Astrocyte of the cerebellum (primary cell): ENCODE results near the gene PTPN21.

Experiments used
- DNase-seq: peaks from one replicate; pipeline ENCODE4 v3.0.0-alpha.2; 2011; ENCODE audit warnings: low read depth
- H3K4me3 ChIP-seq: 2 replicates; pipeline ENCODE4 v1.5.1; 2011; ENCODE audit warnings: mild to moderate bottlenecking, low read depth, low read length, moderate library complexity
- in situ Hi-C: cut with HindIII; loops from 2 replicates; pipeline ENCODE4 v1.10.0; 2017; ENCODE audit warnings: low sequenced_read_pairs
- TF ChIP-seq, protein P1 (sequence below): IDR thresholded peaks from 2 replicates; pipeline ENCODE4 v1.5.1; 2012; ENCODE audit warnings: low read length, low read depth, moderate library complexity, mild to moderate bottlenecking; ENCODE audit errors: missing control alignments

PTPN21 gene

DNA sequence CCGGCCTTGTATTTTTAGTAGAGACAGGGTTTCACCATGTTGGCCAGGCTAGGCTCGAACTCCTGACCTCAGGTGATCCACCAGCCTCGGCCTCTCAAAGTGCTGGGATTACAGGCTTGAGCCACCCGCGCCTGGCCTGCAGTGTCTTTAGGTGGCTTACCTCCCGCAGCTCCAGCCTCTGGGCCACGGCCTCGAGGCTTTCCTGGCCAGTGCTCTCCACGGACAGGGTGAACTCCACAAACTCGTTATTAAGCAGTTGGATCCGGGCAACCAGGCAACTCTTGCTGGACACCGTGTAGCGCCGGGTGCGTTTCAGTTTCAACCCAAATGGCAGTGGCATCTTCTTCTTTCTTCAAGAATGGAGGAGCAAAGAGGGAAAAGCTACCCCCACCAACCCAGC lies 4.7 kb downstream of the PTPN21 start:
- TF ChIP-seq, protein P1, sequence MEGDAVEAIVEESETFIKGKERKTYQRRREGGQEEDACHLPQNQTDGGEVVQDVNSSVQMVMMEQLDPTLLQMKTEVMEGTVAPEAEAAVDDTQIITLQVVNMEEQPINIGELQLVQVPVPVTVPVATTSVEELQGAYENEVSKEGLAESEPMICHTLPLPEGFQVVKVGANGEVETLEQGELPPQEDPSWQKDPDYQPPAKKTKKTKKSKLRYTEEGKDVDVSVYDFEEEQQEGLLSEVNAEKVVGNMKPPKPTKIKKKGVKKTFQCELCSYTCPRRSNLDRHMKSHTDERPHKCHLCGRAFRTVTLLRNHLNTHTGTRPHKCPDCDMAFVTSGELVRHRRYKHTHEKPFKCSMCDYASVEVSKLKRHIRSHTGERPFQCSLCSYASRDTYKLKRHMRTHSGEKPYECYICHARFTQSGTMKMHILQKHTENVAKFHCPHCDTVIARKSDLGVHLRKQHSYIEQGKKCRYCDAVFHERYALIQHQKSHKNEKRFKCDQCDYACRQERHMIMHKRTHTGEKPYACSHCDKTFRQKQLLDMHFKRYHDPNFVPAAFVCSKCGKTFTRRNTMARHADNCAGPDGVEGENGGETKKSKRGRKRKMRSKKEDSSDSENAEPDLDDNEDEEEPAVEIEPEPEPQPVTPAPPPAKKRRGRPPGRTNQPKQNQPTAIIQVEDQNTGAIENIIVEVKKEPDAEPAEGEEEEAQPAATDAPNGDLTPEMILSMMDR: no peak
- in situ Hi-C loops: loop anchor here (5.0 kb wide), 1 partner anchor 38 kb away; no protein-coding TSS in a partner anchor
- DNase-seq: no peak
- no peak overlapping the region for H3K4me3 ChIP-seq

DNA sequence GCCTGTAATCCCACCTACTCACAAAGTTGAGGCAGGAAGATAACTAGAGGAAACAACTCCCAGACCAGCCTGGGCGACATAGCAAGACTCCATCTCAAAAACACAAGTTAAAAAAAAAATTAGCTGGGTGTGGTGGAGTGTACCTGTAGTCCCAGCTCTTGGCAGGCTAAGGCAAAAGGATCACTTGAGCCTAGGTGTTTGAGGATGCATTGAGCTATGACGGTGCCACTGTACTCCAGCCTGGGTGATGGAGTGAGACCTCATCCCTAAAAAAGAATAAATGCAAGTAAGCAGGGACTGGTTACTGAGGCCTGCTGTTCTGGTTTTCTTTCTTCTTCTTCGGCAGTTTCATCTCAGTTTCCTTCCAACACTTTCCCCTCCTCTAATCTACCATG lies 7.4 kb downstream of the PTPN21 start:
- no peak for DNase-seq
- TF ChIP-seq, protein P1: no peak
- H3K4me3 ChIP-seq: no peak overlapping the region
- in situ Hi-C loops: no loop called here

DNA sequence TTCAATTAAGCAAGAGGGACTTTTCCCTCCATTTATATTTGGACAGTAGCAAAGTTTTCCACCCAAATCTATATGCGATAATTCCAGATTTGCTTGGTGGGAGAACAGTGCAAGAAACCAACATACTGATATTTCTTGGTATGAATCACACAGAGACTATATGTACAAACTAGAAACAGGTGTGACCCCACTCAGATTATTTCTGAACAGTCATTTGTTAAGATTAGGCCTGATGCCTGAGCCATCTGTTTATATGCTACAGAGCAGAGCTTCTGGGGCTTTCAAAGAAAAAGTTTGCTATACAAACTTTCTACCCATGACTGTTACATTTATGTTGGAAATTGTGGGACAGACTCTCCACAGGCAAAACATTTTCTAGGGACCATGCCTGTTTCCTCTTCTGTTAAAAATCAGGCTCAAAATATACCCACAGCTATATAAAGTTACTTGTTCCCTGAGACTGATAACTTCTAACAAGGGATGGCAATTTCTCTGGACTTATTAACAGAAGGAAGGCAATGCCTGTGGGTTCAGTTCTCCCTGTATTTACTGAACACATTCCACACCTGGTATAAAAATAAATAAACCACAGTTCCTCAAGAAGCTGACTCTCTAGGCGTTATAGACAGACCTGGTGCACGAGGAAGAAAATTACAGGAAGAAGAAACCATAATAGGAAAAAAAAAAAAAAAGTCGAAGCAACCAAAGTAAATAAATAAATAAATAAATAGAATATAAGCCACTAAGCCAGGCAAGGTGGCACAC lies 8.0 kb downstream of the PTPN21 start:
- TF ChIP-seq, protein P1: no peak
- DNase-seq: no peak
- in situ Hi-C loops: no loop called here
- no peak overlapping the region for H3K4me3 ChIP-seq

DNA sequence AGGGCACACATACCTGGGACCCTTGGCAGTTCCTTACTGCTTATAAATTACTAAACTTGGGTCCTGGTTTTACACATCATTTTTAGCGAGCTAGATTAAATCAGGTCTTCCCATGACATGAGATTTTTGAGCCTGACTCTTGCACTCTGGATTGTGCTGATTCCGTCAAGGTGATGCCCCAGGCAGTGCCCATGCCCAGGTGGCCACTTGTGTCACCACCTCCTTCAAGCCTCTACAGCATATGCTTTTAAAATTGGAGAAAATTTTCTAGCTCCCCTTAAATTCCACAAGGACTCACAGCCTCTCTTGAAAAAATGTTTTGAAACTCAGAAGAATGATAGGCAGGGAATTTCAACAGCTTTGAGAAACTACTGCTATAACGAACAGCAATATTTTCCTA lies 9.6 kb downstream of the PTPN21 start:
- H3K4me3 ChIP-seq: no peak overlapping the region
- in situ Hi-C loops: no loop called here
- no peak for DNase-seq
- TF ChIP-seq, protein P1: no peak

DNA sequence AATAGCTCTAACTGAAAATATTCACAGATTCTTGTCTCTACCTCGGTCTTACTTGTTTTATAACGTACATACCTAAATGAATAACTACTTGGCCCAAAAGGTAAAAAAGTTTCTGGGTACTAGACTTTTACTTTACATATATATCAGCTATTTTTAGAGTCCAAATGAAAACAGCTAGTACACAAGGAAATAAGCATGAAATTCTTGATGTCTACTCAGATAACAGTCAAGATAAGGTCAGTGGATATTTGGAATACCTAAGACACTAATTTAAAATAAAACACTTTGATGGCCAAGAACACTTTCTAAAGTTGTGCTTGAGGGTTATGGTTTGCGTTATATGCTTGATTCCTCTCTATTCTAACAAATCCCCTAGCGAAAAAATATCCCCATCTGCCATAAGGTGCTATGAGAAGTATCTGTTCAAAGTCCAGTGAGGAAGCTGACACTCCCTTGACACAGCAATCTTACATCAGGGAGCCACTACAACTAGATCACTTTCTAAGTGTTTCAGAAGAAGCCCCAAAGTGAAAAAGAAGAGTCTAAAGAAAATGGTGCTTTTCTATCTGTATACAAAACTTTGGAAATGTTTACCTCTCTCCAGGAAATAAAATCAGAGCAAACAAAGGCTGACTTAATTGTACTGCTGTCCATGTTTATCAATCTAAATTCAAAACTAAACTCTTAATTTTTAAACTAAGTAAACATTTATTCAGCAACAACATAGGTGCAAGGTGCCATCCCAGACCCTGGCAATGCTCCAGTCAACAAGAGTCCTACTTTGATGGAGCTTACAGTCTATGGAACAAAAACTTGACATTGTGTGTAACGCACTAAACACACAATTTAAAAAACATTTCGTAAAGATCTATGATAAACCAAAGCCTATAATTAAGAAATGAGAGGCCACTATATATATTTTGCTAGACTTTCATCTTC lies 11.7 kb downstream of the PTPN21 start:
- TF ChIP-seq, protein P1: no peak
- no peak for DNase-seq
- in situ Hi-C loops: no loop called here

DNA sequence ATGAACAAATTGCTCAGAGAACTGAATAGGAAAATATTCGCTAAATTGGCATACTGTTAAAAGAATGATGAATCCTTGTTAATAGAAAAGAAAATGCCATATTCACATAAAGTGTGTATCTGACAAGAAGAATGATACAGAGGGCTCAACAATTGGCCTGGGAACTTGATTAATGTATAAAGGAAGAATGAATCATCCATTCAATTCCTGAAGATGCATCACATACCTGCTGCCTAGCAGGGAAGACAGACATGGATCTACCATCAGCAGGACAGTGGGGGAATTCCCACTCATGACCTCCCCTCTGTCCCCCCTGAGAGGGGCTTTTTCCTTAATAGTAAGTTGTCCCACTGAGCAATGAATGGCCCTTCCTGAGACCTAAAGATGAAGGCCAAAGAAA lies 13.5 kb downstream of the PTPN21 start:
- DNase-seq: no peak
- H3K4me3 ChIP-seq: no peak overlapping the region
- TF ChIP-seq, protein P1: no peak
- in situ Hi-C loops: no loop called here

More for the DNA sequence above, 11.7 kb downstream of the PTPN21 start:
- H3K4me3 ChIP-seq: no peak overlapping the region
